ENCODE measurements around the gene TBC1D8B. TPM values are rescaled to one million over a fixed set of nuclear protein-coding genes. Genes with fewer than 3 reads are reported as not detected.
"Not testable (repeated sequence)": the region's sequence is repeated elsewhere in the genome, so short reads cannot be mapped to it uniquely, and the experiment has no call there.

Gene TBC1D8B
- total RNA-seq, 4 donors from 2014 or later, result 5.3 to 27.9 (median 10.0) TPM

GRCh38 chrX:106862972-106863688 is 60.7 kb downstream of the TBC1D8B start:
- no peaks in the 10 kb centered on the region for H3K4me1 ChIP-seq
- no peak for TF ChIP-seq POLR2A (IDR thresholded peaks at IDR 0.05)
- TF ChIP-seq CTCF (IDR thresholded peaks at IDR 0.05), result peak in 1 of 4 experiments; percentile 9
- intact Hi-C loops (cut with DNase I; ENCODE audit: low total_unique reads), result no loop called here
- no peak overlapping the region for H3K4me3 ChIP-seq
- peaks cover 0 to 2% of the 10 kb centered on the region in 2 donors for H3K27me3 ChIP-seq
- no peaks in the 10 kb centered on the region for H3K9me3 ChIP-seq
- H3K36me3 ChIP-seq, result no peaks in the 10 kb centered on the region
- no peak overlapping the region for H3K27ac ChIP-seq
- DNase-seq, result no peak

- no peaks in the 10 kb centered on the region for H3K9me3 ChIP-seq
- no peaks in the 10 kb centered on the region for H3K36me3 ChIP-seq
- no peak for DNase-seq
- no peak overlapping the region for H3K4me3 ChIP-seq
- no peak for TF ChIP-seq CTCF (IDR thresholded peaks at IDR 0.05)
- no peak for TF ChIP-seq POLR2A (IDR thresholded peaks at IDR 0.05)
- H3K27me3 ChIP-seq, result no peaks in the 10 kb centered on the region
- no peak overlapping the region for H3K27ac ChIP-seq
- no peaks in the 10 kb centered on the region for H3K4me1 ChIP-seq
- intact Hi-C loops (cut with DNase I; ENCODE audit: low total_unique reads), result no loop called here
These were observed 61.2 kb downstream of the TBC1D8B start for GRCh38 chrX:106863697-106864096.

DNA sequence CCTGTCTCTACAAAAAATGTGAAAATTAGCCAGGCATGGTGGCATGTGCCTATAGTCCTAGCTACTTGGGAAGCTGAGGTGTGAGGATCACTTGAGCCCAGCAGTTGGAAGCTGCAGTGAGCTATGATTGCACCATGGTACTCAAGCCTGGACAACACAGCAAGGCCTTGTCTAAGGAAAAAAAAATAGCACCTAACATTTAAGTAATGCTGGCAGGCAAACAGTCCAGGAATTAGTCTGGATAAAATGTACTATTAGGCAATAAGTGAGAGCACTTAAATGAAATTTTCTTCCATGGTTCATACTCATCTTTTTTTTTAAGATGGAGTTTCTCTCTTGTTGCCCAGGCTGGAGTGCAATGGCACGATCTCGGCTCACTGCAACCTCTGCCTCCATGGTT is 70.3 kb downstream of the TBC1D8B start:
- DNase-seq; H3K4me1 ChIP-seq; H3K36me3 ChIP-seq; H3K4me3 ChIP-seq; H3K27me3 ChIP-seq; H3K27ac ChIP-seq; intact Hi-C loops (cut with DNase I; ENCODE audit: low total_unique reads); H3K9me3 ChIP-seq: not testable (repeated sequence)

- Histone ChIP-seq H3K27ac (no peak overlapping the region), H3K9me3 (no peaks in the 10 kb centered on the region), H3K4me3 (no peak overlapping the region), H3K4me1 (no peaks in the 10 kb centered on the region), H3K27me3 (peaks cover 0 to 4% of the 10 kb centered on the region in 2 donors), H3K36me3 (no peaks in the 10 kb centered on the region)
- DNase-seq, result no peak
- intact Hi-C loops (cut with DNase I; ENCODE audit: low total_unique reads), result no loop called here
- TF ChIP-seq CTCF (IDR thresholded peaks at IDR 0.05), result peak; percentile 31 to 49 (median 36)
- TF ChIP-seq POLR2A (IDR thresholded peaks at IDR 0.05), result no peak
These were observed 71.6 kb downstream of the TBC1D8B start for GRCh38 chrX:106874075-106874474.

DNA sequence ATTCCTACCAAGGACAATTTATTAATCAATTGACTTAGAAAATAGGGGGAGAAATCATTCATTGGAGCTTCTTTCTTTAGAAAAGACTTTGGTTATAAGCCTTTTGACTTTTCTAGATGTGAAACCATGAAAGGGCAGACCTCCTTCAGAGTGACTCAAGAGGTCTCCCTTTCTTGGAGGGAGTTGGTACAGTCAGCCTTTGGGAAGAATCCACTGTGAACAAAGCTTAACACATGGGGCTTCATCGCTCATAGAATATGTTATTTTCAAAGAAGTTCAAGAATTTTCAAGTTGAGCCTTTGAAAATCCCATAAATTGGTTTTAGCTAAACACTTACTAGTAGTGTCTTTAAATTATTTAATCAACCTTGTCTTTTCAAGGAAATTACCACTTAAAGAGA is 72.7 kb downstream of the TBC1D8B start:
- Histone ChIP-seq H3K9me3 (no peaks in the 10 kb centered on the region), H3K4me3 (no peak overlapping the region), H3K36me3 (no peaks in the 10 kb centered on the region), H3K4me1 (no peaks in the 10 kb centered on the region), H3K27ac (no peak overlapping the region), H3K27me3 (no peaks in the 10 kb centered on the region)
- no peak for DNase-seq
- no peak for TF ChIP-seq CTCF (IDR thresholded peaks at IDR 0.05)
- TF ChIP-seq POLR2A (IDR thresholded peaks at IDR 0.05), result no peak
- intact Hi-C loops (cut with DNase I; ENCODE audit: low total_unique reads), result no loop called here

Data from uterus (tissue), 4 donors.